Coronary artery (tissue), 2 donors: ENCODE data around the gene C3orf22.

Experiments
- DNase-seq: peaks from one replicate; pipeline ENCODE4 v3.0.0-alpha.2; 2017; ENCODE audit warnings: low spot score
- H3K27ac ChIP-seq, 2 donors: fragments of 200-600 bp; sonication (generic); one replicate each; pipeline ENCODE4 v1.5.1; 2016 to 2019
- H3K4me3 ChIP-seq: fragments of 200-600 bp; sonication (generic); 2 replicates; pipeline ENCODE4 v1.5.1; 2016; ENCODE audit warnings: mild to moderate bottlenecking, moderate library complexity
- CTCF ChIP-seq: fragments of 200-600 bp; sonication (generic); IDR thresholded peaks from one replicate; pipeline ENCODE4 v1.5.1; 2019; ENCODE audit warnings: antibody characterized with exemption

C3orf22 gene

GRCh38 chr3:126551839-126552687 is 6.7 kb downstream of the C3orf22 start:
- Histone ChIP-seq H3K27ac (no peak overlapping the region), H3K4me3 (no peak overlapping the region)
- no peak for TF ChIP-seq CTCF
- DNase-seq: peak; percentile 52

DNA sequence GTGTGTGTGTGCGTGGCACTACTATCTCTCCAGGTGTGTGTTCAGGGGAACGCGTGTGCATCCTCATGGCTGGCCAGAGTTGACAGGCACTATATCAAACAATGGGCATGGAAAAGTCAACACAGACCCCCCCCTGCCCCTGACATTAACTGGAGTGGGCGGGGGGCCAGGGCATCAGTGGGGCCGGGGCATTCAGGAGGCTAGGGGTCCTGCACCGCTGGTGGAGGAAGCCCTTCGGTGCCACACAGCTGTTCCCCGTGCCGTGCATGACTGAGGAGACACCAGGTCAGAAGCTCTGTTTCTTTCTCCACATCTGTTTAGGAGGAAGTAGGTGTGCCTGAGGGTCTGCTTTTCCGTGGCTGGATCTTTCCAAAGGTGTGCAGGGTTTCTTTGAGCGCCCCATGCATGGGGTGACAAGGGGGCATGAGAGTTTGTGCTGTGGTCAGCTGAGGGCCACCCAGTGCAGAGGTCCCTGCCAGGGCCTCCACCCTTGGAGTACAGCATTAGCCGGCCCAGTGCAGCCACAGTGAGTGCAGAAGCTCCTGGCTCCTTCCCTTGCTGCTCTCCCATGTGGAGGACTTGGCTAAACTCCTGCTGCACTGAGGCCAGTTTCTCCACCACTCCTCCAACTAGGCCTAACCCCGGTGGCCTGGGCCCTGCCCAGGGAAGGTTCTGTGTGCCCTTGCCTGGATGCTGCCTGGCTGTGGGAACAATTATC is 7.5 kb downstream of the C3orf22 start:
- no peak for TF ChIP-seq CTCF
- Histone ChIP-seq H3K4me3 (no peak overlapping the region), H3K27ac (no peak overlapping the region)
- peak; percentile 52 for DNase-seq

DNA sequence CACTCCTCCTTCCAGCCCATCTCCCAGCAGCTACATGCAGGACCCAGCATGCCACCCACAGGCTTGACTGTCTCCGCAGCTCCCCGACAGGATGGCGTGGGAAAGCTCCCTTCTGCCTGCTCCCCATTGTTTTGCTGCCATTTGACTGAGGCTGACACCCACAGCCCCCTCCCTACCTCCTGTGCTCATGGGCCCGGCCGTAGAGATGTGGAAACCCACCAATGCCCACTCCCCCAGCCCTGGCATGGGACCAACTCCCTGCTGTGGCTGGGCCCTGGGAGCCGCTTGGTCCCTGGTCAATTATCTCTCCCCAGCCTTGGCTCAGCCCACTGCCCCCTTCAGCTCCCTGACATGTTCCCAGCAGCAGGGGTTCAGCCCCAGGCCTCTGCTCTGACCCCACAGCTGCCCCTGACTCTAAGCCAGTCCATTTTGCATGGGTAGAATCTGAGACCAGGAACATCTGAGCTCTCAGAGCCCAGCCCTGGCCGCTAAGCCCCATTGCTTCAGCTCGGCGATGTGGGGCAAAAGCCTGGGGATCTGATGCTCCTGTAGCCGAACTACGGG is 8.2 kb downstream of the C3orf22 start:
- DNase-seq: peak; percentile 55
- no peak for TF ChIP-seq CTCF
- Histone ChIP-seq H3K4me3 (no peak overlapping the region), H3K27ac (no peak overlapping the region)

GRCh38 chr3:126549861-126550487 is 8.8 kb downstream of the C3orf22 start:
- TF ChIP-seq CTCF: no peak
- H3K27ac ChIP-seq: no peak overlapping the region
- DNase-seq: peak; percentile 56

DNA sequence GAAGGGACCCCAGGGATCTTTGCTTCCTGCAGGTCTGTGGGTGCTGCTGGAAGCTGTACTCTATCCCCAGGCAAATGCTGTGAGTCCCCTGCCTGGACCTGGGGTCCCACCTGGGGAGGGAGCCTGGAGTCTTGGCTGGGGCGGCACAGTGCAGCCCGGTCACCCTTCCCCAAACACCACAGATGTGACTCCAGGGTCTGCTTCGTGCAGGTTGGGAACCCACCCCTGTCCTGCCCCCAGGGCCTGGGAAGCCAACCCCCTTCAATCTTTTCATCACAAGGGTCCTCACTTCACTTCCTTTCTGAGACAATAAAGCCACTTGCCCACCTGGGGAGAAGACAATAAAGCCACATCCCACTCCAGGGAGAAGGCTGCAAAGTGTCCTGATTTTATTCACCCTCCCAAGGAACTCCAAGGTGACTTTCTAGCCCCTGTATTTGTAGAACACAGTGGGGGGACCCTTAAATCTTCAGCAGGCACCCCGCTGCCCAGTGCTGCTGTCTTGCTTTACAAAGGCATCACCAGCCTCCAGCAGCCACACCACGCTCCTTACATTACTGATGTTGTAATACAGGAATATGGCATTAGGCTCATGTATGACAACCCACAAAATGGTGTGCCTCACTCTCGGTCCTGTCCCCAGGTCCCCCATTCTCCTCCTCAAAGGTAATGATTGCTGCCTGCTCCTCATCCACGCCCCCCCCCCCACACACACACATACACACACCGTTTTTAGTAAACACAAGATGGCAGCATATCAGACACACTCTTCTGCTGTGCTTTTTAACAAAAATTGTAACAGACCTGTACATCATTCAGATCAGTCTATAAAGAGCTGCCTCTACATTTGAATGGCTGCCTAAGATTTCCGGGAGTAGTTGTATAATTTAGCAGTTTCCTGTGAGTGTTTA is 9.9 kb downstream of the C3orf22 start:
- peak; percentile 66 for DNase-seq
- no peak for TF ChIP-seq CTCF
- H3K27ac ChIP-seq: no peak overlapping the region
- H3K4me3 ChIP-seq: no peak overlapping the region

More at GRCh38 chr3:126549861-126550487, 8.8 kb downstream of the C3orf22 start:
- H3K4me3 ChIP-seq: no peak overlapping the region

DNA sequence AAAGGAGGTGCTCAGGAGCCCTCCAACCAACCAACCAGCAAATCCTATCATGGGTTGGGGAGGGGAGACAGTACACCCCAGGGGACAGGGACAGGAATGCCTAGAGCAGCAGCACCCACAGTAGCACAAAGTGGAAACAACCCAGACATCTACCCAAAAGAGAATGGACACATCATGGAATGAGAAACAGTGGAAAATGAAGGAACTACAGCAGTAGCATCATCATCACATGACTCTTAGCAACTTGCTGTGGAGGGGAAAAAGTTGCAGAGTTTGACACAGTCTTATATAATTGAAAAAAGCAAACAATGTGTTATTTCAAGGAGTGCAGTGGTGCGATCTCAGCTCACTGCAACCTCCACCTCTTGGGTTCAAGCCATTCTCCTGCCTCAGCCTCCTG is 11.0 kb downstream of the C3orf22 start:
- TF ChIP-seq CTCF: no peak
- H3K27ac ChIP-seq: no peak overlapping the region
- DNase-seq: no peak
- no peak overlapping the region for H3K4me3 ChIP-seq
